NCI-H1930 (cell line): ENCODE data around the gene VPS35L.
"Not testable (repeated sequence)": the region's sequence is repeated elsewhere in the genome, so short reads cannot be mapped to it uniquely, and the experiment has no call there.

Experiments used
- DNase-seq, 2 experiments: peaks; one replicate each; lab custom pipeline; 2025; lab: John Stamatoyannopoulos, UW

Gene VPS35L

DNA sequence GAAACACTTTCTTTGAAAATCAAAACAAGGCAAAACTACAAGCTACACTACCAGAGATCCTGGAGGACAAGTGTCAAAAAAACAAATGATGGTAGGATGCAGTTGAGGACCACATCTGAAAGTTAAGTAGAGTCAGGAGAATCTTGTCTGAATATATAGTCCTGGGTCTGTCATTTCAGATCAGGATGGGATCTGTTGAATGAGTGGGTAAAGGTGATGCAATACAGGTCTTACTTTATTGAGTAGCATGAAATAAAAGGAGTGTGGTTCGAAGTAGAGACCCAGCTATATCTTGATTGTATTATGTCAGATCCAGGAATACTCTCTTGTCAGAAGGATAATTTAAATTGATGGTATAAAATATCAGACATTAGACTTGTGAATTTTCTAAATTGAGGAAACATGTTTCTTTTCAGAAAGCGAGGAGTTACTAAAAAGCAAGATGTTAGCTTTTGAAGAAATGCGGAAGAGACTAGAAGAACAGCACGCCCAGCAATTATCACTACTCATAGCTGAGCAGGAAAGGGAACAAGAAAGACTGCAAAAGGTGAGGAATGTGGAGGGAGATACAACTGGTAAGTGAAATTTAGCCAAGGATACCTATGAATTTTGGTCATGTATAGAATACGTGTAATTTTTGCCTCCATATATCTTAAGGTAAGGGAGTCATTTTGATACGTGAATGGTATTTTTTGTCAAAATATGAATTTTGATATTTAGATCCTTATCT, 15.1 kb upstream of the VPS35L start:
- DNase-seq = no peak

DNA sequence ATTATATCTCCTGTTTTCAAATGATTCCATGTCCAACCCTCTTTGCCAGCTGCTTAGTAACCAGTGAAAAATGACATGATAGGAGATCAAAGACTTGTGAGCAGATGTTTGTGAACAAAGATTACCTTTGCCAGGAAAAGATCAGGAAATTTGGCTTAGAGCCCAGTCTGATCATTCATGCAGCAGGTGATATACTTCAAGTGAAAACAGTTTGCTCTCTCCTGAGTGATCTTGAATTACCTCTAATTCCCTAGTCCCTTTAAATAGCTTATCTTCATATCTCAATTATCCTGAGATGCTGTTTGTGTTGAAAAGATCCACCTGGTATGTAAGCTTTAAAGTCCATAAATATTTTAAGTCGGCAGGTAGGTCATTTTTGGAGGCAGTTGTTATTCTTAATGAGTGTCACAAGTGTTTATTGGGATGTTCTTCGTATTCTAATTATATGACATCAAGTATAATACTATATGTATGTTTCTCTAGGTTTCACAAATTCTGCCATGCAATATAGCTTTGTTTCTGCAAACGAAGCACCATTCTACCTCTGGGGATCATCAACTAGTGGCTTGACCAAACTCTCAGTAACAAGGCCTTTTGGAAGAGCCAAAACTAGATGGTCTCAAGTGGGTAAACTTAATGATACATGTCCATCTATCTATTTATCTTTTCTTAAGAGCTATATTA, 13.2 kb upstream of the VPS35L start:
- DNase-seq = peak; percentile 91 to 92

DNA sequence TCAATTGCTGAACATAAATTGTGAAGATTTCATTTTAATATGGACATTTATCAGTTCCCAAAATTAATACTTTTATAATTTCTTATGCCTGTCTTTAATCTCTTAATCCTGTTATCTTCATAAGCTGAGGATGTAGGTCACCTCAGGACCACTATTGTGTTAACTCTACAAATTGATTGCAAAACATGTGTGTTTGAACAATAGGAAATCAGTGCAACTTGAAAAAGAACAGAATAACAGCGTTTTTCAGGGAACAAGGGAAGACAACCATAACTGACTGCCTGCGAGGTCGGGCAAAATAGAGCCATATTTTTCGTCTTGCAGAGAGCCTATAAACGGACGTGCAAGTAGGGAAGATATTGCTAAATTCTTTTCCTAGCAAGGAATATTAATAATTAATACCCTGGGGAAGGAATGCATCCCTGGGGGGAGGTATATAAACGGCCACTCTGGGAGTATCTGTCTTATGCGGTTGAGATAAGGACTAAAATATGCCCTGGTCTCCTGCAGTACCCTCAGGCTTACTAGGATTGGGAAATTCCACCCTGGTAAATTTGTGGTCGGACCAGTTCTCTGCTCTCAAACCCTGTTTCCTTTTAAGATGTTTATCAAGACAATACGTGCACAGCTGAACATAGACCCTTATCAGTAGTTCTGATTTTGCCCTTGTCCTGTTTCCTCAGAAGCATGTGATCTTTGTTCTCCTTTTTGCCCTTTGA, 12.1 kb upstream of the VPS35L start:
- not testable (repeated sequence) for DNase-seq

DNA sequence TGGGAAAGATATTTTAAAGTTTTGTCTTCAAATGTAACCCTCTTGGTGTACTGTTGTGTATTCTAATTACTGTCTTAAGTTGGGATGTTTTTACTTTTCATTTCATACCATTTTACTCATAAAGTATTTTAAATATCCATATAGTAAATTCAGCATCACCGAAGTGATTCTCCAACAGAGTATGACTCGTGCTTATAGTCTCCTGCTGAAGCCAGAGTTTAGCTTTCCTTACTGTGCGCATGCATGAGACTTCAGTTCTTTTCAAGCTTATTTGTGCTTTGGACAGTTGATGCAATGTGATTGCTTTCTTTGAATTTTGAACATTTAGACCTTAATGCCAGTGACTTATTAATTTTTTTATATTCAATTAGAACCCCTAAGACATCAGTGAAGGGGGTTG, 7.4 kb upstream of the VPS35L start:
- no peak for DNase-seq

DNA sequence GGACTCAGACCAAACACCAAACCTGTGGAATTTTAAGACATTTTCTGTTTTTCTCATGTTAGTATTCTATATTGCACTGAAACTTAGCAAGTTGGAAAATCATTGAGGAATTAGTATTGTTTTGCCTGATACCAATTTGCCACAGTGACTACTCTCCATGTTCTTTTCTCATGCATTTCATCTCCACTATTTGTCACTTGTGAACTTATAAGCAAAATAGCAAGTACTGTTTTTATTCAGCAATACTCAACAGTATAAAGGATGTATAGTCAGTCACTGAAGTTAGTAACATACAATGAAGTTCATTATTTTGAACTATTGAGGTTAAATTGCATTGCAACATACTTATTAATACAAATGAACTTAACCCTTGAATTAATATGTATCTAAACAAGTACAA, 5.8 kb upstream of the VPS35L start:
- DNase-seq = no peak

DNA sequence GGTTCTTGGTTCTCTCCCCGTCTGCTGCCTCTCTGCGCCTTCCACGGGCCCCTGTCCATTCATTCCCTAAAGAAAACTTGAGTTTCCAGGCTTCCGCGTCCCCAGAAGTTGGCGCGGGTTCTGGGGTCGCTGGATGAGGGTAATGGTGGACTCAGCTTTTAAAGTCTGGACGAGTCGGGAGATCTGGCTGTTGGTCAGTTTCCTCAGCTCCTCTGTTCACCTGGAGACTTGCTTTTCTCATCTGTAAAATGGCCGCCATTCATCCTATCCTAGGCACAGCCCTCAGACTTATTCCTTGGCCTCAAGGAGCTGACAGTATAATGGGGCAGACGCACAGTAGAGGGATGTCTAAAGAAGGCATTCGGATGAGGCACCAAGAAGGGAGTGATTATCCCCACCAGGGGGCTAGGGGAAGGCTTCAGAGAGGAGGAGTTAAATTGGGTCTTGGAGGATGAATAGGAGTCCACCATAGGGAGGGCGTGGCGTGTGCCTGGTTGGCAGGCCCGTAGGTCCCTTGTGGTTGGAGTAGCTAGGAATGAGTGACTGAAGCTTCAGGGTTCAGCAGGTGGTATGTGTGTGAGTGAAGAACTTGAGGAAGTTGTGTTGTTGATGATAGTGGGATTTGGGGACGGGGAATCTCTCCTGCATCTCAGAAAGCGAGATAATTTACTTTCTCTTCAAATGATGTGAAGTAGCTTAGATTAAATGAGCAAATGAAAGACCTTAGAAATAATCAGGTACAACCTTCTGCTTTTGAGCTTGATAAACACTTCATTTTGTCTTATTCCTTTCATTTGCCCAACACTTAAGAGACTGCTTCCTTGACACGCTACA, 652 bp downstream of the VPS35L start:
- DNase-seq = no peak

DNA sequence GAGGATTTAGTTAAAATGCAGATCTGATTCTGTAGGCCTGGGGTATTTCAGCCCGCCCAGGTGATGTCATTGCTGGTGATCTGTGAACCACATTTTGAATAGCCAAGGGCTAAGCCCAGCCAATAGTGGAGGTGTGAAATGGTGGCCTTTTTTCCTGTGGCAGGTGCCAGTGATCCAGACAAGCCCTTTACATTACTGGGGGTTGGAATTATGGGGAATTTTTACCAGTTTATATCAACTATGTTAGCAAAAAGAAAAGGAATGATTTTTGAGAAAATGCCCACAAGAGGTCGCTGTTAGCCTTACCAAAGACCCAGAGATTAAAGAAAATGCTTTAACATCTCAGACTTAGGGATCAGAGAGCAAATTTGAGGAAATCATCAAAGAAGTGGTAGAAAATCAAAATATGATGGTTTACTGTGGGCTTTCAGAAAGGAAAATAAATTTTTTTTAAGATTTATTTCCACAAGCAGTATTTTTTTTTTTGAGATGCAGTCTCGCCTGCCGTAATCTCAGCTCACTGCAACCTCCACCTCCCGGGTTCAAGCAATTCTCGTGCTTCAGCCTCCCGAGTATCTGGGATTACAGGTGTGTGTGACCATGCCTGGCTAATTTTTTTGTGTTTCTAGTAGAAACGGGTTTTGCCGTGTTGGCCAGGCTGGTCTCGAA, 3.9 kb downstream of the VPS35L start:
- peak in 1 of 2 experiments; percentile 59 for DNase-seq

DNA sequence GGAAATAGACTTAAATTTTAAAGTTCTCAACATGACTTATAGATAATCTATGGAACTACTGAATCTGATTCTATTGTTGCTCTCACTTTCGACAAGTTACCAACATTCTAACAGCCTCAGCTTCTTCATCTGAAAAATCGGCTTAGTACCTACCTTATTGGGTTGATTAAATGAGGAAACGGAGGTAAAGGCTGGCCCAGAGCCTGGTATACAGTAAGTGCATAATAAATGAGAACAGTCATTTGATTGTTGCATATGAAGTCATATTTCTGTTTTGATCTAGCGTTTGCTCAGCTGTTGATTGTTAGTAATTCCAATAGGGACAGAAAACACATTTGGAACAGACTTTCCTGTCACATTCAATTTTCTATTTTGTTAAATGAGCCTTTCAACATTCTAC, 4.6 kb downstream of the VPS35L start:
- DNase-seq = no peak

DNA sequence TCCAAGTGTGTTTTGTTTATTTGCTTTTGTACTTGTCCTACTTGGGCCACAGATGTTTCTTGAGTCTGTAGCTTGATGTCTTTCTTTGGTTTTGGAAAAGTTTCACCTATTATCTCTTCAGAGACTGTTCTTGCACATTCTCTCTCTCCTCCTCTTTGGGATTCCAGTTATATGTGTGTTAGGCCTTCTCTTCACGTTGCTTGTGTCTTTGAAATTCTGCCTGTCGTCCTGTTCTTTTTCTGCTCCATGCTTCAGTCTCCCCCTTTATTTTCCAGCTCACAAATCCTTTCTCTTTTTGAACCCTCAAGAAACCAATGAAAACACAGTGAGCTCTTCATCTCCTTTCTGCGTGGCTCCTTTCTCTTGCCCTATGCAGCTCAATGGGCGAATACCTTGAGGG, 7.9 kb downstream of the VPS35L start:
- DNase-seq = no peak

DNA sequence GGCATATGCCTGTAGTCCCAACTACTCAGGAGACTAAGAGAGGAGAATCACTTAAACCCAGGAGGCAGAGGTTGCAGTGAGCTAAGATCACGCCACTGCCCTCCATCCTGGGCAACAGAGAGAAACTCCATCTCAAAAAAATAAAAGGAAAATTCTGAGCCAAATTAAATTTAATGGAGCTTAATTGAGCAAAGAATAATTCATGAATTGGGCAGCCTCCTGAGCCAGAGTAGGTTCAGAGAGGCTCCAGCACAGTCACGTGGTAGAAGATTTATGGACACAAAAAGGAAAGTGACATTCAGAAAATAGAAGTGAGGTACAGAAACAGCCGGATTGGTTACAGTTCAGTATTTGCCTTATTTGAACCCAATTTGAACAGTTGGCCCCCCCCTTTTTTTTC, 10.9 kb downstream of the VPS35L start:
- DNase-seq = no peak

DNA sequence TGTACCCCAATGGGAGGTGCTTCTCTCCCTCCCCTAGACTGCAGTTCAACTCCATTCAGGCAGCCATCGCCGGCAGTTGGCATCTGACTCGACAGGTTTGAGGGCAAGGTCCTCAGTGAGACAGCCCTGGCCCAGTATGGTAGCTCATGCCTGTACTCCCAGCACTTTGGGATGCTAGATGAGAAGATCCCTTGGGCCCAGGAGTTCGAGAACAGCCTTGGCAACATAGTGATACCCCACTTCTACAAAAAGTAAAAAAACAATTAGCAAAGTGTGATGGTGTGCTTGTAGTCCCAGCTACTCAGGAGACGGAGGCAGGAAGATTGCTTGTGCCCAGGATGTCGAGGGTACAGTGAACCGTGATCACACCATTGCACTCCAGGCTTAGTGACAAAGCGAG, 12.1 kb downstream of the VPS35L start:
- DNase-seq = no peak

DNA sequence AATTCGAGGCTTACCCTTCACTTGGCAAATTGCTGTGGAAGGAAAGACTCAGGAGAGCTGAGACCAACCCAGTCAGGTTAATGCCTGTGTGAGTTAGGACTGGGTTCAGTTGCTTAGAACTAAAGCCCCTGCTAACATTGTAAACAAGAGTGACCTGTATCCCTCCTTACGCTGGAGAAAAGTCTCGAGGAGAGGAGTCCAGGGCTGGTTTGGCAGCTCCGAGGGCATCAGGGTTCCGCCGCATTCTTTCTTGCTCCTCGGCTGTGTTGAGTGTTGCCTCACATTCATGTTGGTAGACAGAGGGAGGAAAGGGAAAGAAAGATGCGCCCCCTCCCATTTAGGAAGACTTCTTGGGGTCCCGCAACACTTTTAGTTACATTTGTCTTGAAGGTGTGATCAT, 18.5 kb downstream of the VPS35L start:
- DNase-seq = no peak

DNA sequence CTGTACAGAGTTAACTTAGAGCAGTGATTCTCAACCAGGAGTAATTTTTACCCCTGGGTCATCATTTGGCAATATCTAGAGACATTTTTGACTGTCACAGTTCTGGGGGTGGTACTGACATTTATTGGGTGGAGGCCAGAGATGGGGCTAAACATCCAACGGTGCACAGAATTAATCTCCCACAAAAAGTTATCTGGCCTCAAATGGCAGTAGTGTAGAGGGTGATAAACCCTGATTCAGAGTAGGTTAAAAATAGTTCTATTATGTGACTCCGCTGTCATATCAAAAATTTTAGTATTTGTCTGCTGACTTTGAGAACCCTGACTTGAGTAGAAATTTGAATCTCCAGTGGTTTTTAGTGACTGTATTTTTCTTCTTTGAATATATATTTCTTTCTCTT, 19.1 kb downstream of the VPS35L start:
- no peak for DNase-seq

DNA sequence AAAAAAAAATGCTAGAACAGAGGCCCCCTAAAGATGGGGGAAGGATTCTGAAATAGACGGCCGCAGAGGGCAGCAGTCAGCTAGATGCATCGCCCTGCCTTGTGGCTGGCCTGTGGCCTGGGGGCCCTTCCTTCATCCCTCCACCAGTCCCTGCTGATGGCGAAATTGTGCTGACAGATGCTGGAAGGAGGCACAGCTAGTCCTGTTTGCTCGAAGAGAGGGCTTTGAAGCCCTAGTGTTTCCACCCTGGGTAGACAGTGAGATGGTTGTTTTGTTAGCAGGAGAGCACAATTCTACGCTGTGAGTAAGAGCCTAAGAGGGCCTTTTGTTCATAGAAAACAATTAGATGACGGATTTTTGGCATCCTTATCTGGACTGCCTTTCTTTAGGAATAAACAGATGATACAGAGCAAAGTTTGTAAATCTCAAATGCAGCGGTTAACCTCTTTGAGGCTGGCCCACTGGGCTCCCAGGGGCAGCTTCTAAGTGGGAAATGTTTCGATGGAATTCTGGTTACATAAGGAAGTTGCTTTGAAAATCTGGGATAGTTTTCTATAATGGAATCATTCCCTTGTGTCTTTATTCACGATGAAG, 23.0 kb downstream of the VPS35L start:
- DNase-seq = no peak

DNA sequence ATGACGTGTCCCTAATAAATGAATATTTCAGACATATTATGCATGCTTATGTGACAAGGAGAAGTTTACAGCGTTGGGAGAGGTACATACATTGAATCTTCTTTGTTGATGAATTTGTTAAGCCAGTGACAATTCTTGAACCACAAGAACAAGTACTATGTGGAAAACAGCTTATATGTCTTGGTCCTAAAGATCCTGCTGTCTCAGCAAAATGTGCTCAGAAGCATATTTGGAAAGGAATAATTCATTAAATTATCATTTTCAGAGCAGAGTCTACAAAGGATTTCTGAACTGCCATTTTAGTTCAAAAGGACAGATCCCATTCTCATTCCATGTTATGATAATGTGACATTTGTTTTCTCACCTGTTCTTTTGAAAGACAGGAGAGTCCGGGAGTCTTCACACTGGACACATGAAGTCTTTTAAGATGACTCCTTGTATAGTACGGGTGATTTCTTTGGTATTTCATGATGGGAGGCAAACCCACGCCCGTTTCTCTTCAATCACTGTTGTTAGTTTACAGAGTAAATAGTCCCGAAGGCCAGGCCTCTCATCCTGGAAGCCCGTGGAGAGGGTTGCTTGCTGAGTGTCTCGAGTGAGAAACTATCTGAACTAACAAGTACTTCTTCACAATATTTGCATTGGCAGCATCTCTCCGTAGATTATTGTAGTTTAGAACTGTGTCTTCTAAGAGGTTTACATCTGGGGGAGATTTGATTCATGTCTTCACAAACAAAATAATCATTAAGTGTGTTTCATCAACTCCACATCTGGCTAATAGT, 26.7 kb downstream of the VPS35L start:
- DNase-seq = no peak

DNA sequence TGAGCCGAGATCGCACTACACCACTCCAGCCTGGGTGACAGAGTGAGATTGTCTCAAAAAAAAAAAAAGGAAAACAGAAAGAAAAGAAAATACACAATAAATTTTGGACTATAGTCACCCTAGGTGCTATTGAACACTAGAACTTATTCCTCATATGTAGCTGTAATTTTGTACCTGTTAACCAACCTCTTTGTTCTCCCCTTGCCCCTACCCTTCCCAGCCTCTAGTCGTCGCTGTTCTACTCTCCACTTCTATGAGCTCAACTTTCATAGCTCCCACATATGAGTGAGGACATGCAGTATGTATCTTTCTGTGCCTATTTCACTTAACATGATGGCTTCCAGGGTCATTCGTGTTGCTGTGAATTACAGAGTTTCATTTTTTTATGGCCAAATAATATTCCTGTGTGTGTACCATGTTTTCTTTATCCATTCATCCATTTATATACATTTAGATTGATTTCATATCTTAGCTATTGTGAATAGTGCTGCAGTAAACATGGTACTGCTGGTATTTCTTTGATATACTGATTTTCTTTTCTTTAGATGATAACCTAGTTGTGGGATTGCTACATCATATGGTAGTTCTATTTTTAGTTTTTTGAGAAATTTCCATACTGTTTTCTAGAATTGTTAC, 28.3 kb downstream of the VPS35L start:
- DNase-seq = peak in 1 of 2 experiments; percentile 18

DNA sequence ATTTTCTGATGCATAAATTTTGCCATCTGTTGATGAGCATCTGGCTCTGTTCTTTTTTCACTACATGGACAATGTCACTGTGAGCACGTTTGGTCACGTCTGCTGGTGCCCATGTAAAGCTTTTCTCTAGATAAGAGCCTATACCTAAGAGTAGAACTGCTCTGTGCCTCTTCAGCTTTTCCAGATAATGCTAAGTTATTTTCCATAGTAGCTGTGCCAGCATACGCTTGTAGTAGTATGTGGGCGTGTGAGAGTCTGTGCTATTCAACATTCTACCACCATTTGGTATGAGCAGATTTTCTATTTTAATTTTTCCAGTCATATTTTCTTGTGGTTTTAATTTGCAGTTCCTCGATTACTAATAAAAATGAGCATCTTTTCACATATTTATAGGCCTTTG, 33.2 kb downstream of the VPS35L start:
- DNase-seq = no peak

DNA sequence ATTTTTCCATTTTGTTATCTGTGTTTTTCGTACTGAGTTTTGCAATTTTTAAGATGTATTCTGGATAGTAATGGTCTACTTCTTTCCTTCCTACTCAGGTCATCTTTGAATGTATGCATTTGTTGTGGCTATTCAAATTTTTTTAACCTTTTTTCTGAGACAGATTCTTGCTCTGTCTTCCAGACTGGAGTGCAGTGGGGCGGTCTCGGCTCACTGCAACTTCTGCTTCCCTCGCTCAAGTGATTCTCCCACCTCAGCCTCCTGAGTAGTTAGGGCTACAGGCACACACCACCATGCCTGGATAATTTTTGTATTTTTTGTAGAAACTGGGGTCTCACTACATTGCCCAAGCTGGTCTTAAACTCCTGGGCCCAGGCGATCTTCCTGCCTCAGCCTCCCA, 33.6 kb downstream of the VPS35L start:
- no peak for DNase-seq

DNA sequence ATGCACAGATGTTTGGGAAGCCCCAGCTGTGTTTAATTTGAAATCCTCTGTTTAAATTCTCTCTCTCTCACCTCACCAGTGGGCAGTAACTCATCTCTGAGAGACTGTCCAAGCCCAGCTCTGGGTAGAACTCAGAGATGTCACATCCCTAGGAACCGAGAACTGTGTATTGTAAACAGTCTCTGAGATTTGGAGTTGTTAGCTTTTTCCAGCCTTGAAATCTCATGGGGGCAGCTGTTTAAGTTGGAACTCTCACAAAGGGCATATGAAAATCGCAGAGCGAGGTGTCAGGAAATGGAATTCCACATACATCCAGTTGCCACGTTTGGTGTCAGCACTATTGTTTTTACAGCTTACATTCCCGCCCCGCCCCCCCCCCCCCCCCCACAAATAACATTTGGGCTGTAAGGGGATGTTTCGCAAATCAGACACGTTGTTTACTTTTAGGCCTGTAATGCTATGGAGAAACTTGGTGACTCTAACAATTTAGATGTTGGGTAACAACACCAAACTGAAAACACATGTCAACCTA, 34.3 kb downstream of the VPS35L start:
- no peak for DNase-seq
